DND-41 (cell line): Measurements from ENCODE around the gene RNF144A.

Source experiments
- ATAC-seq: fragments of 200-7000 bp; cut with Tn5 transposase; 3 replicates; pipeline ENCODE4 v1.9.1; 2021; ENCODE audit warnings: low read depth; ENCODE audit not compliant: insufficient read depth
- DNase-seq: peaks from one replicate; pipeline ENCODE4 v3.0.0-alpha.2; 2020
- H2AFZ ChIP-seq: 2 replicates; pipeline ENCODE4 v1.6.0; 2012; ENCODE audit warnings: low read depth, low read length
- H3K27ac ChIP-seq: 2 replicates; pipeline ENCODE4 v1.5.1; 2012; ENCODE audit warnings: low read length, inconsistent platforms
- H3K27me3 ChIP-seq: fragments of 200-600 bp; sonication (generic); 2 replicates; pipeline ENCODE4 v1.6.0; 2012; ENCODE audit warnings: low read length, mild to moderate bottlenecking, inconsistent platforms; ENCODE audit not compliant: insufficient read depth, poor library complexity
- H3K36me3 ChIP-seq: 2 replicates; pipeline ENCODE4 v1.5.1; 2012; ENCODE audit warnings: low read length, inconsistent platforms; ENCODE audit not compliant: insufficient read depth
- H3K4me1 ChIP-seq: 2 replicates; pipeline ENCODE4 v1.5.1; 2012; ENCODE audit warnings: mild to moderate bottlenecking, low read length; ENCODE audit not compliant: insufficient read depth
- H3K4me2 ChIP-seq: 2 replicates; pipeline ENCODE4 v1.6.0; 2012; ENCODE audit warnings: mild to moderate bottlenecking, moderate library complexity, low read length, inconsistent platforms; ENCODE audit not compliant: insufficient read depth
- H3K4me3 ChIP-seq, 2 experiments: fragments of 200-600 bp in 1 of 2; shearing (Covaris generic) in 1 of 2; 2 replicates each; pipeline ENCODE4 v1.5.1; 2012 to 2016; ENCODE audit warnings: inconsistent platforms in 2 of 2, low read length in 2 of 2, mild to moderate bottlenecking in 2 of 2, low read depth in 1 of 2, moderate library complexity in 1 of 2
- H3K79me2 ChIP-seq: 2 replicates; pipeline ENCODE4 v1.6.0; 2012; ENCODE audit warnings: low read length, inconsistent platforms; ENCODE audit not compliant: insufficient read depth
- H3K9ac ChIP-seq: 2 replicates; pipeline ENCODE4 v1.6.0; 2012; ENCODE audit warnings: low read depth, mild to moderate bottlenecking, inconsistent platforms, low read length, moderate library complexity
- H3K9me3 ChIP-seq: 2 replicates; pipeline ENCODE4 v1.5.1; 2012; ENCODE audit warnings: low read length, moderate library complexity, mild to moderate bottlenecking, inconsistent platforms; ENCODE audit not compliant: insufficient read depth, severe bottlenecking
- H4K20me1 ChIP-seq: 2 replicates; pipeline ENCODE4 v1.6.0; 2012; ENCODE audit warnings: low read length; ENCODE audit not compliant: insufficient read depth
- EZH2 ChIP-seq: IDR thresholded peaks from 3 replicates; pipeline ENCODE4 v1.6.1; 2012; ENCODE audit warnings: borderline replicate concordance, low read depth, mild to moderate bottlenecking, moderate library complexity, low read length, inconsistent platforms; ENCODE audit not compliant: severe bottlenecking
- TF ChIP-seq, protein P1 (sequence below): IDR thresholded peaks from 2 replicates; pipeline ENCODE4 v1.5.1; 2012; ENCODE audit warnings: borderline replicate concordance, low read length, moderate library complexity, mild to moderate bottlenecking; ENCODE audit not compliant: poor library complexity, severe bottlenecking; ENCODE audit errors: extremely low read depth

RNF144A gene

DNA sequence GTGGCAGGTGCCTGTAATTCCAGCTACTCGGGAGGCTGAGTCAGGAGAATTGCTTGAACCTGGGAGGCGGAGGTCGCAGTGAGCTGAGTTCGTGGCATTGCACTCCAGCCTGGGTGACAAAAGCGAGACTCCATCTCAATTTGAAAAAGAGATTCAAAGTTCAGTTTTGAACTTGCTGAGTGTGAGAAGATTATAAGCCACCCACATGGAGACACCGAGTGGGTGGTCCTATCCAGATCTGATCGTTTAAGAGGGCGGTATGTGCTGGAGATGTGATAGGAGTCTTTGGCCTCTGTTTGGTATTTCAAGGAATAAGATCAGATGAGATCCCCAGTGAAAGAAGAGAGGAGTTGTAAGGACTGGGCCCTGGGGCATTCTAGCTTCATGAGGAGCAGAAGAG is 25.6 kb downstream of the RNF144A start:
- Histone ChIP-seq H4K20me1 (peaks cover 53% of the 10 kb centered on the region), H3K4me2 (no peak overlapping the region), H3K79me2 (peaks cover 90% of the 10 kb centered on the region), H3K4me1 (no peaks in the 10 kb centered on the region), H3K9ac (no peak overlapping the region), H3K4me3 (no peak overlapping the region), H3K36me3 (peaks cover 61% of the 10 kb centered on the region), H3K27ac (no peak overlapping the region), H3K27me3 (no peaks in the 10 kb centered on the region), H2AFZ (no peak overlapping the region), H3K9me3 (no peaks in the 10 kb centered on the region)
- no peak for ATAC-seq
- TF ChIP-seq, protein P1, sequence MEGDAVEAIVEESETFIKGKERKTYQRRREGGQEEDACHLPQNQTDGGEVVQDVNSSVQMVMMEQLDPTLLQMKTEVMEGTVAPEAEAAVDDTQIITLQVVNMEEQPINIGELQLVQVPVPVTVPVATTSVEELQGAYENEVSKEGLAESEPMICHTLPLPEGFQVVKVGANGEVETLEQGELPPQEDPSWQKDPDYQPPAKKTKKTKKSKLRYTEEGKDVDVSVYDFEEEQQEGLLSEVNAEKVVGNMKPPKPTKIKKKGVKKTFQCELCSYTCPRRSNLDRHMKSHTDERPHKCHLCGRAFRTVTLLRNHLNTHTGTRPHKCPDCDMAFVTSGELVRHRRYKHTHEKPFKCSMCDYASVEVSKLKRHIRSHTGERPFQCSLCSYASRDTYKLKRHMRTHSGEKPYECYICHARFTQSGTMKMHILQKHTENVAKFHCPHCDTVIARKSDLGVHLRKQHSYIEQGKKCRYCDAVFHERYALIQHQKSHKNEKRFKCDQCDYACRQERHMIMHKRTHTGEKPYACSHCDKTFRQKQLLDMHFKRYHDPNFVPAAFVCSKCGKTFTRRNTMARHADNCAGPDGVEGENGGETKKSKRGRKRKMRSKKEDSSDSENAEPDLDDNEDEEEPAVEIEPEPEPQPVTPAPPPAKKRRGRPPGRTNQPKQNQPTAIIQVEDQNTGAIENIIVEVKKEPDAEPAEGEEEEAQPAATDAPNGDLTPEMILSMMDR, result no peak
- no peak for TF ChIP-seq EZH2
- no peak for DNase-seq

- H2AFZ ChIP-seq, result no peak overlapping the region
- peaks cover 68% of the 10 kb centered on the region for H3K36me3 ChIP-seq
- no peak overlapping the region for H3K4me3 ChIP-seq
- H3K4me1 ChIP-seq, result no peaks in the 10 kb centered on the region
- TF ChIP-seq, protein P1, result no peak
- TF ChIP-seq EZH2, result no peak
- no peaks in the 10 kb centered on the region for H3K27me3 ChIP-seq
- no peak for DNase-seq
- H3K79me2 ChIP-seq, result peaks cover 93% of the 10 kb centered on the region
- H4K20me1 ChIP-seq, result peaks cover 57% of the 10 kb centered on the region
- H3K4me2 ChIP-seq, result no peak overlapping the region
- H3K9ac ChIP-seq, result no peak overlapping the region
- no peaks in the 10 kb centered on the region for H3K9me3 ChIP-seq
- H3K27ac ChIP-seq, result no peak overlapping the region
- no peak for ATAC-seq
Observed at GRCh38 chr2:6943523-6943922, 26.3 kb downstream of the RNF144A start.

DNA sequence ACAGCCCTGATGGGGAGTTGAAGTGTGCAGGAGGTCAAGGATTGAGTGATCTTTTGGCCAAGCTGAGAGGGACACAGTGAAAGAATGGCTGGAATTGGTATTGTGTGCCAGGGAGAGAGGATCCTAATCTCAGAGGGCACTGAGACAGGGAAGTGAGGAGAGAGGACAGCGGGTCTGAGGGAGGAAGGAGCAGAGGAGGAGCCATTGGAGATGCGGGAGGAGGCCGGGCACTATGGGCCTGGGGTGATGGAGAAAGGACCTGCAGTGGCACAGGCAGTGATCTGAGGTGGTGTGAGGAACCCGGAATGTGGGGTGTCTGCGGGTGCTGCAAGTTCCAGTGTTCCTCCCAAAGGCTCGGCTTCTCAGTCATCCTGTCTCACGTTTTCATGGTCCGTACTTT is 26.8 kb downstream of the RNF144A start:
- no peak for DNase-seq
- H3K4me2 ChIP-seq, result no peak overlapping the region
- H2AFZ ChIP-seq, result no peak overlapping the region
- H4K20me1 ChIP-seq, result peaks cover 57% of the 10 kb centered on the region
- H3K4me3 ChIP-seq, result no peak overlapping the region
- H3K9me3 ChIP-seq, result no peaks in the 10 kb centered on the region
- peaks cover 73% of the 10 kb centered on the region for H3K36me3 ChIP-seq
- H3K27ac ChIP-seq, result no peak overlapping the region
- TF ChIP-seq, protein P1, result no peak
- TF ChIP-seq EZH2, result no peak
- no peak overlapping the region for H3K9ac ChIP-seq
- peaks cover 93% of the 10 kb centered on the region for H3K79me2 ChIP-seq
- no peaks in the 10 kb centered on the region for H3K27me3 ChIP-seq
- no peaks in the 10 kb centered on the region for H3K4me1 ChIP-seq
- ATAC-seq, result 0 out of 3 replicates have a peak, but pooled peaks have one; percentile 12

DNA sequence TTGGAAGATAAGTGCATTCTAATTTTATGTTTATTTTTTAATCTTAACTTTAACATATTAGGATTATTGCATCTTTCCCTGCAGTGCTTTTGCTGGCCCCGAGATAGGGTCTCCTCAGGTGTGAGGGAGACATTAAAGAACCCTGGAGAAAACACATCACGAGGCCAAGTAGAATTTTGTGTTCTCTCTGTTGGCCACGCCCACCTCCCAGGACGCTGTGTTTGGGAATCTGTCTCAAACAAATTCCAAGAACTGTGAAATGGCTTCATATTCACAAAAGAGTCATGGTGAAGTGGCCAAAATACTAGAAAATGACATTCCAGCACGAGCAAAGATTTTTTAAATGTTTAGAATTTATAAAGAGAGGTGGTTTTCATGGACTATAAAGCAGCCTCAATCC is 27.3 kb downstream of the RNF144A start:
- Histone ChIP-seq H4K20me1 (peaks cover 56% of the 10 kb centered on the region), H2AFZ (no peak overlapping the region), H3K27me3 (no peaks in the 10 kb centered on the region), H3K4me3 (no peak overlapping the region), H3K9me3 (no peaks in the 10 kb centered on the region), H3K9ac (no peak overlapping the region), H3K4me2 (no peak overlapping the region), H3K27ac (no peak overlapping the region), H3K79me2 (peaks cover 93% of the 10 kb centered on the region), H3K4me1 (no peaks in the 10 kb centered on the region), H3K36me3 (peaks cover 76% of the 10 kb centered on the region)
- DNase-seq, result no peak
- TF ChIP-seq EZH2, result no peak
- TF ChIP-seq, protein P1, result no peak
- ATAC-seq, result no peak
